Measurements from ENCODE around the gene MYL3.

Gene MYL3

DNA sequence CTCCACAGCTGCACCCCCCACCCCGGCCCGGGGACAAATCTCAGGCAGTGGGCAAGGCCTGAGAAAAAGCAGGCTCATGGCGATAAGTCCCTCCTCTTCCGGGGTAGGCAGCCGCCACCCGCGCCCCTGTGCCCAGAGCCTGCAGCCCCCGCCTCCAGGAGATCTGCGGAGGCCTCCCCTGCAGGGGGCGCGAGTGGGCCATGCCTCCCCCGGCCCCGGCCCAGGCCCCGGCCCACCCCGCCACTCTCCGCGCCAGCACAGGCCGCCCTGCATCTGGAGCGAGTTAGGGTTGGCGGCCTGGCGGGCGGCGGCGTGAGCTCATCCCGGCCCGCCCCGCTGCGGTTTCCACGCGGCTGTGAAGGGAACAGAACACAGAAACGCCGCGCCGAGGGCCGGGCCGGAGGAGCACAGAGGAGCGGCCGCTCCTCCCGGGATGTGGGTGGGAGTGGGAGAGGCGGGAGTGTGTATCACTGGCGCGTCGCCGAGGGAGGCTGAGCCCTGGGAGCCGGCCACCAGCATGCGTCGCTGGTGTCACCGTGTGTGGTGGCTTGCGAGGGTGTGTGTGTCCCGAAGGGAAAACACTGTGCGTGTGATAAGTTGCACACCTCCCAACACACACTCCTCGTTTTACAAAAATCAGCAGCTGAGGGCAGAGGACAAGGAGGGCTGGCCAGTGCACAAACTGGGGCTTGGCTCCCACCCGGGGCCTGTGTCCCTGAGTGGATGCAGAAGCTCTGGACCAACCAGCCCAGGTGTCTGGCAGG lies 17.2 kb downstream of the MYL3 start:
- H3K27me3 ChIP-seq (ENCODE audit: control insufficient read depth in 1 of 2, insufficient read depth in 2 of 2, low read length in 2 of 2) = no peaks in the 10 kb centered on the region
- peak overlapping the region; percentile 70 to 75 for H3K4me3 ChIP-seq (ENCODE audit: low read depth in 1 of 2, low read length in 2 of 2)
- H3K9me3 ChIP-seq (ENCODE audit: control insufficient read depth in 1 of 2, low read length in 2 of 2) = peaks cover 0 to 3% of the 10 kb centered on the region in 2 donors
- H3K36me3 ChIP-seq (ENCODE audit: control insufficient read depth in 1 of 2, insufficient read depth in 2 of 2, low read length in 2 of 2) = no peaks in the 10 kb centered on the region
- peak overlapping the region; percentile 32 for H3K27ac ChIP-seq (ENCODE audit: low read depth, low read length)
- peaks cover 7 to 15% of the 10 kb centered on the region in 2 donors for H3K4me1 ChIP-seq (ENCODE audit: control insufficient read depth in 1 of 2, insufficient read depth in 2 of 2, low read length in 2 of 2)
- peak overlapping the region; percentile 51 to 65 for H3K9ac ChIP-seq (ENCODE audit: low read depth in 1 of 2, low read length in 2 of 2)

DNA sequence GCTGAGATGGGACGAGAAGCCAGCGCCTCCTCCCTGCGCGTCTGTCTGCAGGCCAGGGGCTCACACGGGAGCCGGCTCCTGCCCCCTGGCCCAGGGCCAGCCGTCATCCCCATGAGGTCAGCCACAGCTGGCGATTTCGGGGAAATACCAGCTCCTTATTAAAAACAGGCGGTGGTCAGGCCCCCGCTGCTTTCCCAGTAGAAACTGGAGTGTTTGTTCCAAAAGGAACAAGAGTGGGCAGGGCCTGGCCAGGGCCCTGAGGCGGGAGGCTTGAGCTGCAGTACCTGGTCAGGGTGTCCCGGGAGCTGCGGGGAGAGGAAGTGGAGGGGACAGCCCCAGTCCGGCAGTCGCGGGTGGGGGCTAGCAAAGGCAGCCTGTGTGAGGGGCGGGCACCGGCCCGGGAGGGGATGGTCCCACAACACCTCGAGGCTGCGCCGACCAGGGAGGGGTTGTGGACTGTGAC lies 17.8 kb downstream of the MYL3 start:
- H3K9me3 ChIP-seq (ENCODE audit: control insufficient read depth in 1 of 2, low read length in 2 of 2) = peaks cover 2 to 9% of the 10 kb centered on the region in 2 donors
- peak overlapping the region; percentile 32 for H3K27ac ChIP-seq (ENCODE audit: low read depth, low read length)
- peak overlapping the region; percentile 70 to 75 for H3K4me3 ChIP-seq (ENCODE audit: low read depth in 1 of 2, low read length in 2 of 2)
- peaks cover 7 to 15% of the 10 kb centered on the region in 2 donors for H3K4me1 ChIP-seq (ENCODE audit: control insufficient read depth in 1 of 2, insufficient read depth in 2 of 2, low read length in 2 of 2)
- no peaks in the 10 kb centered on the region for H3K27me3 ChIP-seq (ENCODE audit: control insufficient read depth in 1 of 2, insufficient read depth in 2 of 2, low read length in 2 of 2)
- no peaks in the 10 kb centered on the region for H3K36me3 ChIP-seq (ENCODE audit: control insufficient read depth in 1 of 2, insufficient read depth in 2 of 2, low read length in 2 of 2)
- peak overlapping the region; percentile 51 to 65 for H3K9ac ChIP-seq (ENCODE audit: low read depth in 1 of 2, low read length in 2 of 2)

DNA sequence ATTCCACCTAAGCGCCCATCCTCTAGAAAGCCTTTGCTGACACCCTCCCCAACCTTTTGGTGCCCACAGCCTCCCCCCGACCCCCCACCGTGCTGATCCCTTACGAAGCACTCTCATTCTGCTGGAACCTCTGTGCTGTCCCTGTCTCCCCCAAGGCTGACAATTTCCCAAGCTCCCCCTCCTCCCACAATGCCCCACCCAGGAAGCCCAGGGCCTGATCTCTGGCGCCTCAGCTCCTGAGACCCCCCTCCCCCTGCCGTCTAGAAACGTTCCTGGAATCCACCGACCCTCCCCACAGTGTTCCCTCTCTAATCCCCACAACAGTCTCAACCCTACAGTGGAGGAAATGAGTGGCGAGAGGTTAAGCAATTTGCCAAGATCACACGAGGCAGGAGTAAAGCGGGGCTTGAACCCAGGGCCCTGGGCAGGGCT lies 18.3 kb downstream of the MYL3 start:
- Histone ChIP-seq H3K4me1 (ENCODE audit: control insufficient read depth in 1 of 2, insufficient read depth in 2 of 2, low read length in 2 of 2) (peaks cover 7 to 15% of the 10 kb centered on the region in 2 donors), H3K27me3 (ENCODE audit: control insufficient read depth in 1 of 2, insufficient read depth in 2 of 2, low read length in 2 of 2) (no peaks in the 10 kb centered on the region), H3K36me3 (ENCODE audit: control insufficient read depth in 1 of 2, insufficient read depth in 2 of 2, low read length in 2 of 2) (no peaks in the 10 kb centered on the region), H3K9ac (ENCODE audit: low read depth in 1 of 2, low read length in 2 of 2) (no peak overlapping the region), H3K4me3 (ENCODE audit: low read depth in 1 of 2, low read length in 2 of 2) (peak overlapping the region in 1 of 2 donors; percentile 75), H3K27ac (ENCODE audit: low read depth, low read length) (no peak overlapping the region), H3K9me3 (ENCODE audit: control insufficient read depth in 1 of 2, low read length in 2 of 2) (peaks cover 2 to 11% of the 10 kb centered on the region in 2 donors)

DNA sequence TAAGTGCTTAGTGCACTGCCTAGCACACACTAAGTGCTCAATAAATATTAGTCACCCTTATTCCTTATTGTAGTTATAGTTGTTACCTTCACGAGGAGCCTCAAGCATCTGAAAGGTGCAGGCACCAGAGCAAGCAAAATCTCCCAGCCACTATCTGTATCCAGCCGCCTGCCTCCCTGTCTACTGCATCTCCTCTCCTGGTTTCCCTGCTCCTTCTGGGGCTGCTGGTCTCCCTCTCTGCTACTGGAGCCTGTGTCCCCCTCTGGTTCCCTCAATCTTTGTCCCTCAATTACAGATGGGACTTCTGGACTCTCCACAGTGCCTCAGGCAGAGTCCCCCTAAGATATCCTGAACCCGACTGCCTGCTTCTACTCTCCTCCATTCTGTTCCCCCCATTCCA lies 18.8 kb downstream of the MYL3 start:
- peaks cover 7 to 15% of the 10 kb centered on the region in 2 donors for H3K4me1 ChIP-seq (ENCODE audit: control insufficient read depth in 1 of 2, insufficient read depth in 2 of 2, low read length in 2 of 2)
- no peaks in the 10 kb centered on the region for H3K27me3 ChIP-seq (ENCODE audit: control insufficient read depth in 1 of 2, insufficient read depth in 2 of 2, low read length in 2 of 2)
- peaks cover 2 to 11% of the 10 kb centered on the region in 2 donors for H3K9me3 ChIP-seq (ENCODE audit: control insufficient read depth in 1 of 2, low read length in 2 of 2)
- no peak overlapping the region for H3K9ac ChIP-seq (ENCODE audit: low read depth in 1 of 2, low read length in 2 of 2)
- H3K36me3 ChIP-seq (ENCODE audit: control insufficient read depth in 1 of 2, insufficient read depth in 2 of 2, low read length in 2 of 2) = no peaks in the 10 kb centered on the region
- no peak overlapping the region for H3K4me3 ChIP-seq (ENCODE audit: low read depth in 1 of 2, low read length in 2 of 2)
- no peak overlapping the region for H3K27ac ChIP-seq (ENCODE audit: low read depth, low read length)

DNA sequence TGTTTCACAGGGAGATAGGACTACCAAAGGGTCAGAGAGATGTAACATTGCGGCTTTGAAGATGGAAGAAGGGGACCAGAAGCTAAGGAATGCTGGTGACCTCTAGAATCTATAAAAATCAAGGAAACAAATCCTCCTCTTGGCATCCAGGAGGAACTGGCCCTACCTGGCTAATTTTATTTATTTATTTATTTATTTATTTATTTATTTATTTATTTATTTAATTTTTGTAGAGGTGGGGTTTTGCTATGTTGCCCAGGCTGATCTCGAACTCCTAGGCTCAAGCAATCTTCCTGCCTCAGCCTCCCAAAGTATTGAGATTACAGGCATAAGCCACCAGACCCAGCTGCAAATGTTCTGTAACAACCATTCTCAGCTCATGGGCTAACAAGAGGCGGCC lies 19.7 kb downstream of the MYL3 start:
- Histone ChIP-seq H3K9me3 (ENCODE audit: control insufficient read depth in 1 of 2, low read length in 2 of 2) (peaks cover 2 to 11% of the 10 kb centered on the region in 2 donors), H3K27ac (ENCODE audit: low read depth, low read length) (no peak overlapping the region), H3K27me3 (ENCODE audit: control insufficient read depth in 1 of 2, insufficient read depth in 2 of 2, low read length in 2 of 2) (no peaks in the 10 kb centered on the region), H3K9ac (ENCODE audit: low read depth in 1 of 2, low read length in 2 of 2) (no peak overlapping the region), H3K4me1 (ENCODE audit: control insufficient read depth in 1 of 2, insufficient read depth in 2 of 2, low read length in 2 of 2) (peaks cover 7 to 15% of the 10 kb centered on the region in 2 donors), H3K36me3 (ENCODE audit: control insufficient read depth in 1 of 2, insufficient read depth in 2 of 2, low read length in 2 of 2) (no peaks in the 10 kb centered on the region), H3K4me3 (ENCODE audit: low read depth in 1 of 2, low read length in 2 of 2) (no peak overlapping the region)

DNA sequence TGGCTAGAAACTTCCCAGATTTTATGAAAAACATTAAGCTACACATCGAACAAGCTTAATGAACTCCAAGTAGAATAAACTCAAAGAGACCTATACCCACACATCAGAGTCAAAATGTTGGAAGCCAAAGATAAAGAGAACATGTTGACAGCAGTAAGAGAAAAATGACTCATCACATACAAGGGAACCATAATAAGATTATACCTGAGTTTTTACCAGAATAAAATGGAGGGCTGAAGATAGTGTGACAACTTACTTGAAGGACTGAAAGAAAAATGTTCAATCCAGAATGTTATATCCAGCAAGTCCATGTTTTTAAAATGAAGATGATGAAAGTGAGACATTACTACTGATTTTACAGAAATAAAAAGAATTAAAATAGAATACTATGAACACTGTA lies 22.8 kb downstream of the MYL3 start:
- no peak overlapping the region for H3K9ac ChIP-seq (ENCODE audit: low read depth in 1 of 2, low read length in 2 of 2)
- no peak overlapping the region for H3K4me3 ChIP-seq (ENCODE audit: low read depth in 1 of 2, low read length in 2 of 2)
- no peaks in the 10 kb centered on the region for H3K27me3 ChIP-seq (ENCODE audit: control insufficient read depth in 1 of 2, insufficient read depth in 2 of 2, low read length in 2 of 2)
- H3K36me3 ChIP-seq (ENCODE audit: control insufficient read depth in 1 of 2, insufficient read depth in 2 of 2, low read length in 2 of 2) = no peaks in the 10 kb centered on the region
- H3K4me1 ChIP-seq (ENCODE audit: control insufficient read depth in 1 of 2, insufficient read depth in 2 of 2, low read length in 2 of 2) = peaks cover 0 to 5% of the 10 kb centered on the region in 2 donors
- H3K9me3 ChIP-seq (ENCODE audit: control insufficient read depth in 1 of 2, low read length in 2 of 2) = peaks cover 2 to 11% of the 10 kb centered on the region in 2 donors
- H3K27ac ChIP-seq (ENCODE audit: low read depth, low read length) = no peak overlapping the region

DNA sequence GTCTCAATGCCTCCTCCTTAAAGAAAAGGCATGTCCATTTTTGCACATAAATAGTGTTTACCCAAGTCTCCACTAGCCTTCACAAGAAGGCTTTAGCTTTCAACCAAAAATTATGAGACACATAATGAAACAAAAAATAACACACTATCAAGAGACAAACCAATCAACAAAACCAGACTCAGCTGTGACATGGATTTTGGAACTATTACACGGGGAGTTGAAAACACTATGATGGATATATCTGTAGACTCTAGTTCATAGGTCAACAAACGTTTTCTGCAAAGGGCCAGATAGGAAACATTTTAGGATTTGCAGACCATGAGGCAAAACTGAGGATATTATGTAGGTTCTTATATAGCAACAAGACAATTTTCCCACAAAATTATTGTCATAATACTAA lies 24.9 kb downstream of the MYL3 start:
- Histone ChIP-seq H3K27ac (ENCODE audit: low read depth, low read length) (no peak overlapping the region), H3K9me3 (ENCODE audit: control insufficient read depth in 1 of 2, low read length in 2 of 2) (peaks cover 2 to 11% of the 10 kb centered on the region in 2 donors), H3K36me3 (ENCODE audit: control insufficient read depth in 1 of 2, insufficient read depth in 2 of 2, low read length in 2 of 2) (no peaks in the 10 kb centered on the region), H3K9ac (ENCODE audit: low read depth in 1 of 2, low read length in 2 of 2) (no peak overlapping the region), H3K4me3 (ENCODE audit: low read depth in 1 of 2, low read length in 2 of 2) (no peak overlapping the region), H3K27me3 (ENCODE audit: control insufficient read depth in 1 of 2, insufficient read depth in 2 of 2, low read length in 2 of 2) (no peaks in the 10 kb centered on the region), H3K4me1 (ENCODE audit: control insufficient read depth in 1 of 2, insufficient read depth in 2 of 2, low read length in 2 of 2) (no peaks in the 10 kb centered on the region)

DNA sequence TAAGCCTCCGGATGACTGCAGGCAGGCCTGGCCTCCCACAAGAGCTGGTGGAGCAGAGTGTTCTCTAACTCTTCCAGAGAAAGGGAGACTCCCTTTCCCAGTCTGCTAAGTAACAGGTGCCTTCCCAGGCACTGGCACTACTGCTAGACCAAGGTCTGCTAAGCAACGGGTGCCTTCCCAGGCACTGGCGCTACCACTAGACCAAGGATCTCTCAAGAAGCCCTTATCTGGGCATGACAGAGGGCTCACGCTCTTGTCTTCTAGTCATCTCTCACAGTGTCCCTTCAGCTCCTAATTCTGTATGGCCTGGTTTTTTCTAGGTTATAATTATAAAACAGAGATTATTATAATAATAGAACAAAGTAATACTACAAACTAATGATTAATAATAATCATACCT lies 27.8 kb downstream of the MYL3 start:
- Histone ChIP-seq H3K9me3 (ENCODE audit: control insufficient read depth in 1 of 2, low read length in 2 of 2) (peaks cover 0 to 3% of the 10 kb centered on the region in 2 donors), H3K36me3 (ENCODE audit: control insufficient read depth in 1 of 2, insufficient read depth in 2 of 2, low read length in 2 of 2) (no peaks in the 10 kb centered on the region), H3K4me3 (ENCODE audit: low read depth in 1 of 2, low read length in 2 of 2) (no peak overlapping the region), H3K27me3 (ENCODE audit: control insufficient read depth in 1 of 2, insufficient read depth in 2 of 2, low read length in 2 of 2) (no peaks in the 10 kb centered on the region), H3K9ac (ENCODE audit: low read depth in 1 of 2, low read length in 2 of 2) (no peak overlapping the region), H3K4me1 (ENCODE audit: control insufficient read depth in 1 of 2, insufficient read depth in 2 of 2, low read length in 2 of 2) (no peaks in the 10 kb centered on the region), H3K27ac (ENCODE audit: low read depth, low read length) (no peak overlapping the region)

DNA sequence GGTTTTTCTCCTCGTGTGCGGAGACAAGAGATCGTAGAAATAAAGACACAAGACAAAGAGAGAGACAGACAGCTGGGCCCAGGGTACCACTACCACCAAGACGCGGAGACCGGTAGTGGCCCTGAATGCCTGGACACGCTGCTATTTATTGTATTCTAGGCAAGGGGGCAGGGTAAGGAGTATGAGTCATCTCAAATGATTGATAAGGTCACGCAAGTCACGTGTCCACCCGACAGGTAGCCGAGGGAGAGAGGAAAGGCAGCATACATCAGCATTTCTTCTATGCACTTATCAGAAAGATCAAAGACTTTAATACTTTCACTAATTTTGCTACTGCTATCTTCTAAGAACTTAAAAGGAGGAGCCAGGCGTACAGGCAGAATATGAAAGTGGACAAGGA lies 28.2 kb downstream of the MYL3 start:
- Histone ChIP-seq H3K27me3 (ENCODE audit: control insufficient read depth in 1 of 2, insufficient read depth in 2 of 2, low read length in 2 of 2) (no peaks in the 10 kb centered on the region), H3K9ac (ENCODE audit: low read depth in 1 of 2, low read length in 2 of 2) (no peak overlapping the region), H3K36me3 (ENCODE audit: control insufficient read depth in 1 of 2, insufficient read depth in 2 of 2, low read length in 2 of 2) (no peaks in the 10 kb centered on the region), H3K27ac (ENCODE audit: low read depth, low read length) (no peak overlapping the region), H3K4me1 (ENCODE audit: control insufficient read depth in 1 of 2, insufficient read depth in 2 of 2, low read length in 2 of 2) (no peaks in the 10 kb centered on the region), H3K4me3 (ENCODE audit: low read depth in 1 of 2, low read length in 2 of 2) (no peak overlapping the region), H3K9me3 (ENCODE audit: control insufficient read depth in 1 of 2, low read length in 2 of 2) (no peaks in the 10 kb centered on the region)

DNA sequence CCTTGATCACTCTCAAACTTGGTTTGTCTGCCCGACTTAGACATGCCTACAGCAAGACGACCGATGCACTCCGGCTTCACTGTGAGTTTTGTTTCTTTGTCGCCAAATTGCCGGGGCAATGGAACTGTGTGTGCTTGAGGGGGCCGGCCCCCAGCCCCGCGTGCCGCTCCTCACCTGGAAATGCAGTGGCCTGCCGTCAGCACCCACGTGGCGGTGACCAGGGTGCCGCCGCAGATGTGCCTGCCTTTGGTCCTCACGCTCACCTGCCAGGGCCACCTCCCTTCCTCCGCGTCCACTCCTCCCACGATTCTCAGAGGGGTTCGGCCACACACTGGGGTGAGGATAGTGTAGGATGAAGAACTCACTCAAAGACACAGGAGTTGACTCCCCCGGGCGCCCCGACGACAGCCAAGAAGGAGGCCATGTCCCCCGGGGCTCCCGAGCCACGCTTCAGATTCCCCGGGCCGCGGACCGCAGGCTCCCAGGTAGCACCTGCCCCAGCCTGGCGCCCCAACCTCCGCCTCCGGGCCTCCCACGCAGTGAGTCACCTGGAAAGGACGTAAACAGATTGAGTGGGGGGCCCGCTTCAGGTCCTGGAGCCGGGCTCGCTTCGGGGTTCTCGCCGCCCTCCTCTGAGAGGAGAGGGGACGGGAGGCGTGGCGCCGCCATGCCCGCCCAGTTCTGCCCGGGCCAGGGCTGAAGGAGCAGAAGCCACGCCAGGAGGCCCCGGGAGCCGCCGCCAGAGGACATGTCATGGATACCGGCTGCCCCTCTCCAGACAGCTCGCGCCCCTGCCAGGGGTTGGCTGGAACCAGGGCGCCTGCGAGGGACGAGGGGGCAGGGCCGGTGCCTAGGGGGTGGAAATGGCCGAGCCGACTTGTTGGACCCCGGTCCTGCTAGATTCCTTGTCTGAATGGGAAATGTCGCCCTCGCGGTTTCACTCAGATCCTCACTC lies 29.6 kb downstream of the MYL3 start:
- Histone ChIP-seq H3K9ac (ENCODE audit: low read depth in 1 of 2, low read length in 2 of 2) (no peak overlapping the region), H3K4me1 (ENCODE audit: control insufficient read depth in 1 of 2, insufficient read depth in 2 of 2, low read length in 2 of 2) (no peaks in the 10 kb centered on the region), H3K4me3 (ENCODE audit: low read depth in 1 of 2, low read length in 2 of 2) (no peak overlapping the region), H3K27ac (ENCODE audit: low read depth, low read length) (no peak overlapping the region), H3K9me3 (ENCODE audit: control insufficient read depth in 1 of 2, low read length in 2 of 2) (no peaks in the 10 kb centered on the region), H3K36me3 (ENCODE audit: control insufficient read depth in 1 of 2, insufficient read depth in 2 of 2, low read length in 2 of 2) (no peaks in the 10 kb centered on the region), H3K27me3 (ENCODE audit: control insufficient read depth in 1 of 2, insufficient read depth in 2 of 2, low read length in 2 of 2) (no peaks in the 10 kb centered on the region)
